K562 (cell line): Measurements from ENCODE around the gene ELMO3. TPM values are rescaled to one million over a fixed set of nuclear protein-coding genes. Genes with fewer than 3 reads are reported as not detected.
A peak's percentile ranks its signal among the peaks of the same experiment; 100 is the strongest.

ENCODE experiments used
- BRD9 ChIP-seq: fragments of 450-650 bp; IDR thresholded peaks from 2 replicates; pipeline ENCODE4 v1.6.1; 2018; ENCODE audit warnings: low read depth; ENCODE audit not compliant: partially characterized antibody
- C11orf30 ChIP-seq: fragments of 450-650 bp; IDR thresholded peaks from 2 replicates; pipeline ENCODE4 v1.6.1; 2016; ENCODE audit warnings: low read depth, mild to moderate bottlenecking
- CHD1 ChIP-seq: fragments of 200-600 bp; sonication (generic); IDR thresholded peaks from one replicate; pipeline ENCODE4 v1.6.1; 2012; ENCODE audit warnings: mild to moderate bottlenecking, moderate library complexity, low read length, inconsistent platforms
- DMBX1 ChIP-seq: fragments of 250-450 bp; sonication (Bioruptor Pico); IDR thresholded peaks from 2 replicates; pipeline ENCODE4 v1.8.0; 2022; ENCODE audit warnings: inconsistent platforms, mild to moderate bottlenecking, moderate library complexity, borderline replicate concordance
- ERF ChIP-seq: fragments of 450-650 bp; formaldehyde crosslinking; IDR thresholded peaks from 2 replicates; pipeline ENCODE4 v1.4.0; 2020; ENCODE audit warnings: mild to moderate bottlenecking, mixed read lengths
- HDAC3 ChIP-seq: fragments of 450-650 bp; IDR thresholded peaks from 2 replicates; pipeline ENCODE4 v1.6.1; 2018; ENCODE audit warnings: borderline replicate concordance, mild to moderate bottlenecking, moderate library complexity; ENCODE audit not compliant: partially characterized antibody
- HNRNPK ChIP-seq: fragments of 200-400 bp; formaldehyde crosslinking; IDR thresholded peaks from one replicate; pipeline ENCODE4 v1.6.1; 2018; ENCODE audit warnings: mild to moderate bottlenecking, low read depth, low read length; ENCODE audit not compliant: poor library complexity, severe bottlenecking
- ILK ChIP-seq: fragments of 450-650 bp; IDR thresholded peaks from 2 replicates; pipeline ENCODE4 v1.6.1; 2016; ENCODE audit warnings: missing genetic modification characterization, low read depth, mild to moderate bottlenecking, missing compliant biosample characterization, moderate library complexity, borderline replicate concordance
- KDM4B ChIP-seq, 2 experiments: fragments of 450-650 bp in 1 of 2; sonication (generic) in 1 of 2; IDR thresholded peaks; 2 replicates each; pipeline ENCODE4 v1.6.1; 2016 to 2017; ENCODE audit warnings: borderline replicate concordance in 2 of 2, antibody characterized with exemption in 1 of 2, low read depth in 1 of 2, mild to moderate bottlenecking in 1 of 2
- KLF1 ChIP-seq: fragments of 450-650 bp; IDR thresholded peaks from 2 replicates; pipeline ENCODE4 v1.6.1; 2016; ENCODE audit warnings: missing genetic modification characterization, missing compliant biosample characterization
- MEF2A ChIP-seq: IDR thresholded peaks from 2 replicates; pipeline ENCODE4 v1.6.1; 2011; ENCODE audit warnings: low read depth, mild to moderate bottlenecking, low read length, moderate library complexity; ENCODE audit not compliant: control insufficient read depth
- MLLT1 ChIP-seq, 2 experiments: fragments of 450-650 bp; IDR thresholded peaks; 2 replicates each; pipeline ENCODE4 v1.6.1; 2016
- RUNX1 ChIP-seq: sonication (generic); IDR thresholded peaks from 2 replicates; pipeline ENCODE4 v1.6.1; 2016; ENCODE audit warnings: antibody characterized with exemption, low read depth
- SMARCA4 ChIP-seq: fragments of 450-650 bp; IDR thresholded peaks from 2 replicates; pipeline ENCODE4 v1.6.1; 2016
- SMARCA5 ChIP-seq: fragments of 450-650 bp; IDR thresholded peaks from 2 replicates; pipeline ENCODE4 v1.6.1; 2016
- SMARCC2 ChIP-seq: fragments of 450-650 bp; IDR thresholded peaks from 2 replicates; pipeline ENCODE4 v1.6.1; 2017; ENCODE audit warnings: antibody characterized with exemption, moderate library complexity, mild to moderate bottlenecking, low read depth
- ZBTB2 ChIP-seq: fragments of 450-650 bp; IDR thresholded peaks from 2 replicates; pipeline ENCODE4 v1.6.1; 2016; ENCODE audit warnings: antibody characterized with exemption
- ZNF717 ChIP-seq: fragments of 250-450 bp; sonication (Bioruptor Pico); IDR thresholded peaks from 2 replicates; pipeline ENCODE4 v1.5.0; 2021
- polyA plus RNA-seq, 8 experiments: library from polyadenylated mRNA; depleted of rRNA in 4 of 8; stranded (reverse) in 5 of 8; unstranded in 3 of 8; fragments of >200 nt; fragmentation: Nextera tagmentation in 2 of 8; fragmentation: Illumina TruSeq in 1 of 8; extraction: Ambion mirVana in 2 of 8; extraction: Trizol in 1 of 8; gene quantifications; 2 replicates each; pipeline versions ENCODE4 v1.2.1 to v1.2.3, GENCODE V29; 2011 to 2014; ENCODE audit warnings: inconsistent platforms in 1 of 8, missing spikeins in 1 of 8
- total RNA-seq, 7 experiments: library from RNA; depleted of rRNA in 6 of 7; stranded (reverse); fragments of >200 nt in 6 of 7; fragmentation: Illumina TruSeq in 2 of 7; extraction: Trizol in 2 of 7; gene quantifications; 2 replicates each; pipeline versions ENCODE4 v1.2.1 to v1.2.3, GENCODE V29; 2011 to 2021; ENCODE audit warnings: low replicate concordance in 1 of 7
- TF ChIP-seq, protein P1 (sequence below): fragments of 450-650 bp; IDR thresholded peaks from one replicate; pipeline ENCODE4 v1.6.1; 2018; ENCODE audit warnings: mild to moderate bottlenecking, moderate library complexity; ENCODE audit not compliant: partially characterized antibody
- TF ChIP-seq, protein P2 (sequence below): fragments of 450-650 bp; formaldehyde crosslinking; IDR thresholded peaks from 2 replicates; pipeline ENCODE4 v1.4.0; 2022; ENCODE audit warnings: missing genetic modification characterization
- TF ChIP-seq, protein P3 (sequence below): sonication (generic); formaldehyde crosslinking; IDR thresholded peaks from 2 replicates; pipeline ENCODE4 v1.8.0; 2022; ENCODE audit warnings: missing genetic modification reagents, mild to moderate bottlenecking, moderate library complexity, borderline replicate concordance

The ELMO3 gene
- total and polyA plus RNA-seq, 9 of the 15 experiments (the other 6 are each of a cell fraction or from before 2014, with no cell fraction given), result 0.04 to 5.1 (median 1.5) TPM

DNA sequence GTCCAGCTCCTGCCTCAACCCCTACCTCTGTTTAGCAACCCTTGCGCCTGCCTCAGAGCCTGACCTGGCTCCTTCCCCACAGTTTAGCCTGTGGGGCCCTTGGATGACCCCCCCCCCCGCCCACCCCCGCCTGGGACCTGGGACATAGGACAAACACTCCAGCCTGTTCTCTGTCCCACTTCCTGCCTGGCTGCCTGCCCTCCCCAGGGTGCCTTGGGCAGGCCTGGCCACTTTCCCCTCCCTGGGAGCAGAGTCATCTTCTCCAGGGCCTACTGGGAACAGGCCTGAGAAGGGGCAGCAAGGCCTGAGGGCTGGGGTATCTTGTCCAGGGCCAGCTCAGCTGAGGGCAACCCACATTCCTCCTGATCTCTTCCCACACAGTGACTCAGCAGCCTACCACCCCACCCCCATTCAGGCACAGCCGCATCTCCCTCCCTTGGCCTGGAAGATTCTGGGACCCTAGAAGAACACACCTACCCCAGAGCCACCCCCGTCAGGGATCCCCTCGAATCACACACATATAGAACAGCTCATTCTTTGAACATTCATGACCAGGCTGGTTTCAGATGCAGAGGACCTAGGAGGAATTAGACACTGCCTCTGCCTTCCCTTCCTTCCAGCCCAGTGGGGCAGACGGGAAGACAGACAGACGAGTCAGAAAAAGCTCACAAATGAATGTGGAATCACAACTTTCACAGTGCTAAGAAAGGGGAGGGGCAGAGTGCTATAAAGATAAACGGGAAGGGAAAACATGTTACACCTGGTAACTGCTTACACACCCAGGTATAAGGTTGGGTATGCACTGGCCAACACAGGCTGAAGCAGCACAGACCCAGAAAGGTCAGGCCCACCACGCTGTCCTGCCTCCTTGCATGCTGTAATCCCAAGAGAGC is 42.3 kb downstream of the ELMO3 start (continued):
- TF ChIP-seq DMBX1 (CRISPR knock-in tag) (peak; percentile 74; the same call in 1 of the 2 replicates), HNRNPK (no peak), CHD1 (no peak), ZBTB2 (peak; percentile 59; the same call in 1 of the 2 replicates), RUNX1 (0 out of 2 replicates have a peak, but pooled peaks have one; percentile 45), MEF2A (no peak), ERF (no peak), BRD9 (peak; percentile 30), HDAC3 (no peak), KLF1 (tag) (no peak), C11orf30 (peak; percentile 94), SMARCA4 (peak; percentile 83), MLLT1 (IDR thresholded peaks at IDR 0.05) (0 out of 4 replicates have a peak, but pooled peaks of 1 of the 2 experiments have one; percentile 25), ILK (tag) (no peak), SMARCA5 (no peak), SMARCC2 (peak; percentile 41; the same call in 1 of the 2 replicates), KDM4B (IDR thresholded peaks at IDR 0.05; ENCODE audit: borderline replicate concordance in 2 of 2, low read depth in 1 of 2) (no peak), ZNF717 (no peak)
- TF ChIP-seq, protein P1, sequence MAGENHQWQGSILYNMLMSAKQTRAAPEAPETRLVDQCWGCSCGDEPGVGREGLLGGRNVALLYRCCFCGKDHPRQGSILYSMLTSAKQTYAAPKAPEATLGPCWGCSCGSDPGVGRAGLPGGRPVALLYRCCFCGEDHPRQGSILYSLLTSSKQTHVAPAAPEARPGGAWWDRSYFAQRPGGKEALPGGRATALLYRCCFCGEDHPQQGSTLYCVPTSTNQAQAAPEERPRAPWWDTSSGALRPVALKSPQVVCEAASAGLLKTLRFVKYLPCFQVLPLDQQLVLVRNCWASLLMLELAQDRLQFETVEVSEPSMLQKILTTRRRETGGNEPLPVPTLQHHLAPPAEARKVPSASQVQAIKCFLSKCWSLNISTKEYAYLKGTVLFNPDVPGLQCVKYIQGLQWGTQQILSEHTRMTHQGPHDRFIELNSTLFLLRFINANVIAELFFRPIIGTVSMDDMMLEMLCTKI, result no peak
- TF ChIP-seq, protein P2, sequence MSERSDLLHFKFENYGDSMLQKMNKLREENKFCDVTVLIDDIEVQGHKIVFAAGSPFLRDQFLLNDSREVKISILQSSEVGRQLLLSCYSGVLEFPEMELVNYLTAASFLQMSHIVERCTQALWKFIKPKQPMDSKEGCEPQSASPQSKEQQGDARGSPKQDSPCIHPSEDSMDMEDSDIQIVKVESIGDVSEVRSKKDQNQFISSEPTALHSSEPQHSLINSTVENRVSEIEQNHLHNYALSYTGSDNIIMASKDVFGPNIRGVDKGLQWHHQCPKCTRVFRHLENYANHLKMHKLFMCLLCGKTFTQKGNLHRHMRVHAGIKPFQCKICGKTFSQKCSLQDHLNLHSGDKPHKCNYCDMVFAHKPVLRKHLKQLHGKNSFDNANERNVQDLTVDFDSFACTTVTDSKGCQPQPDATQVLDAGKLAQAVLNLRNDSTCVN (CRISPR knock-in tag), result no peak
- TF ChIP-seq, protein P3, sequence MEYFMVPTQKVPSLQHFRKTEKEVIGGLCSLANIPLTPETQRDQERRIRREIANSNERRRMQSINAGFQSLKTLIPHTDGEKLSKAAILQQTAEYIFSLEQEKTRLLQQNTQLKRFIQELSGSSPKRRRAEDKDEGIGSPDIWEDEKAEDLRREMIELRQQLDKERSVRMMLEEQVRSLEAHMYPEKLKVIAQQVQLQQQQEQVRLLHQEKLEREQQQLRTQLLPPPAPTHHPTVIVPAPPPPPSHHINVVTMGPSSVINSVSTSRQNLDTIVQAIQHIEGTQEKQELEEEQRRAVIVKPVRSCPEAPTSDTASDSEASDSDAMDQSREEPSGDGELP (CRISPR knock-in tag), result peak; percentile 90
